Natural killer cell (primary cell): ENCODE measurements around the gene TCF4. TPM values are rescaled to one million over a fixed set of nuclear protein-coding genes. Genes with fewer than 3 reads are reported as not detected.

Experiments
- ATAC-seq, 3 donors: fragments of 150-1000 bp in 2 of 3; fragments of 200-7000 bp in 1 of 3; cut with Tn5 transposase; 1 replicate in 1 of 3; 2 replicates in 2 of 3; pipeline ENCODE4 v1.10.0; 2021; ENCODE audit warnings: mild to moderate bottlenecking in 2 of 3, moderate library complexity in 2 of 3
- DNase-seq, 2 donors: peaks; one replicate each; pipeline versions ENCODE4 v3.0.0 to v3.0.0-alpha.2; 2013 to 2021; ENCODE audit warnings: mixed read lengths in 1 of 2
- H3K27ac ChIP-seq: one replicate; pipeline ENCODE4 v1.5.1; 2013; ENCODE audit warnings: mild to moderate bottlenecking, low read length
- H3K27me3 ChIP-seq: one replicate; pipeline ENCODE4 v1.6.1; 2013; ENCODE audit warnings: low read length; ENCODE audit not compliant: control insufficient read depth, insufficient read depth
- H3K36me3 ChIP-seq: one replicate; pipeline ENCODE4 v1.6.1; 2013; ENCODE audit warnings: low read length; ENCODE audit not compliant: control insufficient read depth, insufficient read depth
- H3K4me1 ChIP-seq: one replicate; pipeline ENCODE4 v1.6.1; 2013; ENCODE audit warnings: low read length; ENCODE audit not compliant: control insufficient read depth, insufficient read depth
- H3K4me3 ChIP-seq: one replicate; pipeline ENCODE4 v1.5.1; 2013; ENCODE audit warnings: low read length
- H3K9me3 ChIP-seq: one replicate; pipeline ENCODE4 v1.6.1; 2013; ENCODE audit warnings: low read length; ENCODE audit not compliant: control insufficient read depth, insufficient read depth
- H3K27ac Mint-ChIP-seq, 2 donors: one replicate each; pipeline ENCODE4 v1.8.0; 2022; ENCODE audit warnings: mild to moderate bottlenecking in 2 of 2, mixed read lengths in 2 of 2, moderate library complexity in 1 of 2
- H3K27me3 Mint-ChIP-seq, 2 donors: one replicate each; pipeline ENCODE4 v1.8.0; 2022; ENCODE audit warnings: low read depth in 2 of 2, mixed read lengths in 2 of 2
- H3K36me3 Mint-ChIP-seq: one replicate; pipeline ENCODE4 v1.8.0; 2022; ENCODE audit warnings: mixed read lengths
- H3K4me1 Mint-ChIP-seq, 2 donors: one replicate each; pipeline ENCODE4 v1.8.0; 2022; ENCODE audit warnings: mixed read lengths in 2 of 2
- H3K4me3 Mint-ChIP-seq: one replicate; pipeline ENCODE4 v1.8.0; 2022; ENCODE audit warnings: mild to moderate bottlenecking, moderate library complexity, mixed read lengths
- H3K9me3 Mint-ChIP-seq, 2 donors: one replicate each; pipeline ENCODE4 v1.8.0; 2022; ENCODE audit warnings: mixed read lengths in 2 of 2
- WGBS: methylation state at CpG from one replicate; pipeline ENCODE4 v1.1.7; 2013; ENCODE audit warnings: missing lambda C conversion rate; ENCODE audit not compliant: insufficient coverage; 5-methylcytosine and 5-hydroxymethylcytosine counted together
- intact Hi-C: fragments of 100-400 bp; cut with micrococcal nuclease; formaldehyde crosslinking; loops from one replicate; pipeline ENCODE4 v1.14.2; 2022
- total RNA-seq, 4 donors: library from RNA; stranded (reverse); fragments of 120-200 nt in 1 of 4; gene quantifications; one replicate each; pipeline versions ENCODE4 v1.2.3 to v1.2.4, GENCODE V29; 2013 to 2022
- TF ChIP-seq, protein P1 (sequence below): fragments of 200-600 bp; IDR thresholded peaks from one replicate; pipeline ENCODE4 v1.8.0; 2022; ENCODE audit warnings: antibody characterized with exemption

TCF4 gene
- total RNA-seq, 3 donors from 2014 or later (not counting 1 experiment from before 2014, with no cell fraction given), result 8.3 to 16.5 (median 9.0) TPM

DNA sequence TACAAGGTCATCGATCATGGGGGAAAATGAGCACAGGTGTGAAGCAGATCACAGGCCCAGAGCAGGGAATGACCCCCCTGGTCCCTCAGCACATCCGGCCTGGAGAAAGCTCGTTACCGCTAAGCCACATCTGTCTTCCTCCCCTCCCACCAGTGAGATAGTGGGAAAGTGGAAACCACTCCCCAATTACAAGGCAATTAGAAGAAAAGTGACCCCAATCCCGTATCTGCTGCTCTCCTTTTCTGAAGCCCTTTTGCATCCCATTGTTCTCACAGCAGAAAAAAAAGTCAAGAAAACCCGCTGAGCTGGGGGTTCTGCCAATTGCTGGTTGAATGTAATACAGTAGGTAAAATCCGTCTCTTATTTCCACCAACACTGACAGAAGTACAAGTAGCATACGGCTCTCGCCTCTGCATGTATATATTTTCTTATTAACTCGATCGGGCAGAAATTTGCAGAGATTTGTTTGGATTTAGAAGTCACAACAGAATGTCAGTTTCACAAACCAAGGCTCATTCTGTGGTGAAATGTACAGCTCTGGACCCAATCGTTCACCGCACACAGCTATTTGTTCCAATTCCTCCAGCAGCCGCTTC is 287.0 kb downstream of the TCF4 start:
- Histone ChIP-seq H3K27me3 (no peaks in the 10 kb centered on the region), H3K36me3 (no peaks in the 10 kb centered on the region), H3K27ac (no peak overlapping the region), H3K4me3 (no peak overlapping the region), H3K9me3 (peaks cover 4% of the 10 kb centered on the region), H3K4me1 (no peaks in the 10 kb centered on the region)
- TF ChIP-seq, protein P1, sequence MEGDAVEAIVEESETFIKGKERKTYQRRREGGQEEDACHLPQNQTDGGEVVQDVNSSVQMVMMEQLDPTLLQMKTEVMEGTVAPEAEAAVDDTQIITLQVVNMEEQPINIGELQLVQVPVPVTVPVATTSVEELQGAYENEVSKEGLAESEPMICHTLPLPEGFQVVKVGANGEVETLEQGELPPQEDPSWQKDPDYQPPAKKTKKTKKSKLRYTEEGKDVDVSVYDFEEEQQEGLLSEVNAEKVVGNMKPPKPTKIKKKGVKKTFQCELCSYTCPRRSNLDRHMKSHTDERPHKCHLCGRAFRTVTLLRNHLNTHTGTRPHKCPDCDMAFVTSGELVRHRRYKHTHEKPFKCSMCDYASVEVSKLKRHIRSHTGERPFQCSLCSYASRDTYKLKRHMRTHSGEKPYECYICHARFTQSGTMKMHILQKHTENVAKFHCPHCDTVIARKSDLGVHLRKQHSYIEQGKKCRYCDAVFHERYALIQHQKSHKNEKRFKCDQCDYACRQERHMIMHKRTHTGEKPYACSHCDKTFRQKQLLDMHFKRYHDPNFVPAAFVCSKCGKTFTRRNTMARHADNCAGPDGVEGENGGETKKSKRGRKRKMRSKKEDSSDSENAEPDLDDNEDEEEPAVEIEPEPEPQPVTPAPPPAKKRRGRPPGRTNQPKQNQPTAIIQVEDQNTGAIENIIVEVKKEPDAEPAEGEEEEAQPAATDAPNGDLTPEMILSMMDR, result no peak
- intact Hi-C loops, result no loop called here
- DNase-seq (no peak), ATAC-seq (no peak)
- H3K27ac Mint-ChIP-seq, result no peak overlapping the region
- H3K4me1 Mint-ChIP-seq, result peaks cover 16 to 17% of the 10 kb centered on the region in 2 donors
- WGBS, result 95% methylated on average over 12 of the region's 14 CpGs
- no peaks in the 10 kb centered on the region for H3K27me3 Mint-ChIP-seq
- no peak overlapping the region for H3K4me3 Mint-ChIP-seq
- H3K36me3 Mint-ChIP-seq, result peaks cover 11% of the 10 kb centered on the region
- H3K9me3 Mint-ChIP-seq, result peaks cover 4 to 6% of the 10 kb centered on the region in 2 donors

DNA sequence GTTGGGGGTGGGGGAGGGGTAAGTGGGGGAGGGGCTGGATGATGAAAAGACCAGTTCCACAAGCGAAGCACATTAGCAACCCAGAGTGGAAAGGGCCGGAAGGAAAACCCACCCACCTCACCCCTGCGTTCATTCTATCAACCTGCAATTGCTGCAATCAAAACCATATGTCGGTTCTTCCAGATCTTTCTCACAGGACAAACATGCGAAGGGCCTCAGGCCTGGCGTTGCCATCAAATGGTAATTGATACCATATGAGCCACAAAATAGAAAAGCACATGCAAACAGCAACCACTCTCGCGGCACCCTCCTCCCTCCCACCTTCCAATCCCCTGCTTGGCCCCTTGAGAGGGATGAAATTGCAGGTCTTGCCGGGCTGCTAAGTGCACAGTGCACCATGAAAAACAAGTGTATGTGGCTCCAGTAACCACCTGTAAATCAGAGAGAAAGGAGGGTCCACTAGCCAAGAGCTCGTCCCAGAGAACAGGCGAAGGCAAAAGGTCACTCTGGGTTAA is 287.5 kb downstream of the TCF4 start:
- Histone ChIP-seq H3K4me3 (no peak overlapping the region), H3K9me3 (peaks cover 4% of the 10 kb centered on the region), H3K27me3 (no peaks in the 10 kb centered on the region), H3K4me1 (no peaks in the 10 kb centered on the region), H3K36me3 (no peaks in the 10 kb centered on the region), H3K27ac (no peak overlapping the region)
- H3K36me3 Mint-ChIP-seq, result peaks cover 11% of the 10 kb centered on the region
- ATAC-seq (no peak), DNase-seq (no peak)
- H3K4me3 Mint-ChIP-seq, result no peak overlapping the region
- TF ChIP-seq, protein P1, result no peak
- H3K27ac Mint-ChIP-seq, result no peak overlapping the region
- intact Hi-C loops, result no loop called here
- peaks cover 4 to 6% of the 10 kb centered on the region in 2 donors for H3K9me3 Mint-ChIP-seq
- H3K27me3 Mint-ChIP-seq, result no peaks in the 10 kb centered on the region
- peaks cover 16 to 17% of the 10 kb centered on the region in 2 donors for H3K4me1 Mint-ChIP-seq
- WGBS, result 90% methylated on average over 11 of the region's 11 CpGs

- Histone ChIP-seq H3K27me3 (no peaks in the 10 kb centered on the region), H3K27ac (no peak overlapping the region), H3K9me3 (no peaks in the 10 kb centered on the region), H3K36me3 (no peaks in the 10 kb centered on the region), H3K4me3 (no peak overlapping the region), H3K4me1 (no peaks in the 10 kb centered on the region)
- no peaks in the 10 kb centered on the region for H3K9me3 Mint-ChIP-seq
- no peaks in the 10 kb centered on the region for H3K36me3 Mint-ChIP-seq
- no peak for DNase-seq
- no peak for ATAC-seq
- WGBS, result 83% methylated on average over 1 of the region's 3 CpGs
- H3K4me3 Mint-ChIP-seq, result no peak overlapping the region
- no peak overlapping the region for H3K27ac Mint-ChIP-seq
- intact Hi-C loops, result no loop called here
- H3K27me3 Mint-ChIP-seq, result no peaks in the 10 kb centered on the region
- TF ChIP-seq, protein P1, result no peak
- H3K4me1 Mint-ChIP-seq, result no peaks in the 10 kb centered on the region
These were observed 291.2 kb downstream of the TCF4 start for GRCh38 chr18:55296778-55297177.

DNA sequence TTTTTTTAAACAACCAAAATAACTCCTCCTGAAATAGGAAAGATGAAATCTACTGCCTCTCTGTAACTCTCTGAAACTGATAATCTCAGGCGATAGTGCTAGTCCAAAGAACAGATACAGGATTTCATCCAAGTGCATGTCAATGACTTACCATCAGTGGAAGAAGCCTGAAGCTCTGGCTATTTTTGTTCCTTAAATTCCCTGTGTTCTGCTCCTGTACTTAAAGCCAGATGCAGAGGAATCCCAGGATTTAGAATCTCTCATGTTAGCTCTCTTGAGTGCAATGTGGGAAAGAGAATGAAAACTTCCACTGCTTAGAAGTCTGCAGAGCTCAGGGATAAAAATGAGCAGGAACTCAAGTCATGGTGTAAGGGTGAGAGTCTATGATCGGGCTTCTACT is 291.9 kb downstream of the TCF4 start:
- Histone ChIP-seq H3K4me1 (no peaks in the 10 kb centered on the region), H3K27me3 (no peaks in the 10 kb centered on the region), H3K4me3 (no peak overlapping the region), H3K36me3 (no peaks in the 10 kb centered on the region), H3K27ac (no peak overlapping the region), H3K9me3 (no peaks in the 10 kb centered on the region)
- Mint-ChIP-seq H3K9me3 (no peaks in the 10 kb centered on the region), H3K27ac (no peak overlapping the region), H3K4me1 (no peaks in the 10 kb centered on the region), H3K36me3 (no peaks in the 10 kb centered on the region), H3K27me3 (no peaks in the 10 kb centered on the region), H3K4me3 (no peak overlapping the region)
- 98% methylated on average over 2 of the region's 2 CpGs for WGBS
- TF ChIP-seq, protein P1, result no peak
- DNase-seq (no peak), ATAC-seq (no peak)
- intact Hi-C loops, result no loop called here
